Vagina (tissue), 2 donors: ENCODE data around the gene ITGAL. TPM values are rescaled to one million over a fixed set of nuclear protein-coding genes. Genes with fewer than 3 reads are reported as not detected.

Experiments used
- DNase-seq, 2 donors: peaks; one replicate each; pipeline ENCODE4 v3.0.0-alpha.2; 2017; ENCODE audit errors: extremely low spot score in 2 of 2
- H3K27ac ChIP-seq: fragments of 200-600 bp; sonication (generic); one replicate; pipeline ENCODE4 v1.5.1; 2019
- H3K27me3 ChIP-seq: fragments of 200-600 bp; sonication (generic); one replicate; pipeline ENCODE4 v1.5.1; 2019
- H3K36me3 ChIP-seq, 2 donors: fragments of 200-600 bp; sonication (generic); one replicate each; pipeline ENCODE4 v1.5.1; 2017 to 2019
- H3K4me1 ChIP-seq: fragments of 200-600 bp; sonication (generic); one replicate; pipeline ENCODE4 v1.5.1; 2019
- H3K4me3 ChIP-seq, 2 donors: fragments of 200-600 bp; sonication (generic); 1 replicate in 1 of 2; 2 replicates in 1 of 2; pipeline ENCODE4 v1.5.1; 2016 to 2019
- H3K9me3 ChIP-seq: fragments of 200-600 bp; sonication (generic); one replicate; pipeline ENCODE4 v1.5.1; 2019
- POLR2A ChIP-seq, 2 donors: fragments of 450-650 bp; IDR thresholded peaks; one replicate each; pipeline ENCODE4 v1.6.1; 2017; ENCODE audit warnings: antibody characterized with exemption in 2 of 2, mild to moderate bottlenecking in 2 of 2, moderate library complexity in 2 of 2
- POLR2AphosphoS5 ChIP-seq, 2 donors: sonication (generic); formaldehyde crosslinking; IDR thresholded peaks; one replicate each; pipeline ENCODE4 v1.9.0; 2017; ENCODE audit warnings: antibody characterized with exemption in 2 of 2, mild to moderate bottlenecking in 2 of 2, low read depth in 1 of 2; ENCODE audit not compliant: insufficient read depth in 1 of 2
- intact Hi-C: fragments of 100-400 bp; cut with DNase I; formaldehyde crosslinking; loops from one replicate; pipeline ENCODE4 v1.15.1; 2023
- total RNA-seq: library from RNA; depleted of rRNA; stranded (reverse); fragments of >200 nt; gene quantifications from one replicate; pipeline ENCODE4 v1.2.3, GENCODE V29; 2016
- TF ChIP-seq, protein P1 (sequence below), 3 experiments: fragments of 450-650 bp in 2 of 3; fragments of 200-600 bp in 1 of 3; sonication (generic) in 1 of 3; IDR thresholded peaks; one replicate each; pipeline ENCODE4 v1.5.1; 2017 to 2019; ENCODE audit warnings: antibody characterized with exemption in 3 of 3, mild to moderate bottlenecking in 2 of 3, moderate library complexity in 2 of 3

ITGAL gene
- total RNA-seq: 5.4 TPM

GRCh38 chr16:30472328-30472942 is at the start of gene ITGAL:
ITGAL (plus strand) TSS chr16:30472742; CDS start chr16:30472838, 96 bp downstream.
- intact Hi-C loops: no loop called here
- no peaks in the 10 kb centered on the region for H3K27me3 ChIP-seq
- H3K4me1 ChIP-seq: no peaks in the 10 kb centered on the region
- TF ChIP-seq, protein P1, sequence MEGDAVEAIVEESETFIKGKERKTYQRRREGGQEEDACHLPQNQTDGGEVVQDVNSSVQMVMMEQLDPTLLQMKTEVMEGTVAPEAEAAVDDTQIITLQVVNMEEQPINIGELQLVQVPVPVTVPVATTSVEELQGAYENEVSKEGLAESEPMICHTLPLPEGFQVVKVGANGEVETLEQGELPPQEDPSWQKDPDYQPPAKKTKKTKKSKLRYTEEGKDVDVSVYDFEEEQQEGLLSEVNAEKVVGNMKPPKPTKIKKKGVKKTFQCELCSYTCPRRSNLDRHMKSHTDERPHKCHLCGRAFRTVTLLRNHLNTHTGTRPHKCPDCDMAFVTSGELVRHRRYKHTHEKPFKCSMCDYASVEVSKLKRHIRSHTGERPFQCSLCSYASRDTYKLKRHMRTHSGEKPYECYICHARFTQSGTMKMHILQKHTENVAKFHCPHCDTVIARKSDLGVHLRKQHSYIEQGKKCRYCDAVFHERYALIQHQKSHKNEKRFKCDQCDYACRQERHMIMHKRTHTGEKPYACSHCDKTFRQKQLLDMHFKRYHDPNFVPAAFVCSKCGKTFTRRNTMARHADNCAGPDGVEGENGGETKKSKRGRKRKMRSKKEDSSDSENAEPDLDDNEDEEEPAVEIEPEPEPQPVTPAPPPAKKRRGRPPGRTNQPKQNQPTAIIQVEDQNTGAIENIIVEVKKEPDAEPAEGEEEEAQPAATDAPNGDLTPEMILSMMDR (IDR thresholded peaks at IDR 0.05): no peak
- peak in 1 of 2 donors; percentile 35 for TF ChIP-seq POLR2AphosphoS5 (IDR thresholded peaks at IDR 0.05; ENCODE audit: insufficient read depth in 1 of 2, low read depth in 1 of 2)
- no peak within 1 kb of the TSS for H3K27ac ChIP-seq
- no peak for DNase-seq
- H3K9me3 ChIP-seq: no peaks in the 10 kb centered on the region
- peak within 1 kb of the TSS in 1 of 2 donors; percentile 17 for H3K4me3 ChIP-seq
- no peaks in the 10 kb centered on the region for H3K36me3 ChIP-seq

GRCh38 chr16:30428055-30428454 is 44.5 kb upstream of the ITGAL start:
- no peak for DNase-seq
- Histone ChIP-seq H3K27me3 (no peaks in the 10 kb centered on the region), H3K36me3 (peaks cover 0 to 21% of the 10 kb centered on the region in 2 donors), H3K9me3 (no peaks in the 10 kb centered on the region), H3K27ac (no peak overlapping the region), H3K4me3 (no peak overlapping the region), H3K4me1 (peaks cover 21% of the 10 kb centered on the region)
- TF ChIP-seq, protein P1 (IDR thresholded peaks at IDR 0.05): no peak
- no peak for TF ChIP-seq POLR2AphosphoS5 (IDR thresholded peaks at IDR 0.05; ENCODE audit: insufficient read depth in 1 of 2, low read depth in 1 of 2)
- no peak for TF ChIP-seq POLR2A (IDR thresholded peaks at IDR 0.05)
- intact Hi-C loops: no loop called here

- TF ChIP-seq POLR2AphosphoS5 (IDR thresholded peaks at IDR 0.05; ENCODE audit: insufficient read depth in 1 of 2, low read depth in 1 of 2) (no peak), POLR2A (IDR thresholded peaks at IDR 0.05) (no peak)
- TF ChIP-seq, protein P1 (IDR thresholded peaks at IDR 0.05): no peak
- Histone ChIP-seq H3K4me3 (peak overlapping the region; percentile 62 to 79), H3K4me1 (peaks cover 21% of the 10 kb centered on the region), H3K36me3 (peaks cover 0 to 9% of the 10 kb centered on the region in 2 donors), H3K9me3 (no peaks in the 10 kb centered on the region), H3K27me3 (no peaks in the 10 kb centered on the region), H3K27ac (peak overlapping the region; percentile 40)
- DNase-seq: no peak
- intact Hi-C loops: no loop called here
These were observed 43.2 kb upstream of the ITGAL start for GRCh38 chr16:30429418-30429677.

DNA sequence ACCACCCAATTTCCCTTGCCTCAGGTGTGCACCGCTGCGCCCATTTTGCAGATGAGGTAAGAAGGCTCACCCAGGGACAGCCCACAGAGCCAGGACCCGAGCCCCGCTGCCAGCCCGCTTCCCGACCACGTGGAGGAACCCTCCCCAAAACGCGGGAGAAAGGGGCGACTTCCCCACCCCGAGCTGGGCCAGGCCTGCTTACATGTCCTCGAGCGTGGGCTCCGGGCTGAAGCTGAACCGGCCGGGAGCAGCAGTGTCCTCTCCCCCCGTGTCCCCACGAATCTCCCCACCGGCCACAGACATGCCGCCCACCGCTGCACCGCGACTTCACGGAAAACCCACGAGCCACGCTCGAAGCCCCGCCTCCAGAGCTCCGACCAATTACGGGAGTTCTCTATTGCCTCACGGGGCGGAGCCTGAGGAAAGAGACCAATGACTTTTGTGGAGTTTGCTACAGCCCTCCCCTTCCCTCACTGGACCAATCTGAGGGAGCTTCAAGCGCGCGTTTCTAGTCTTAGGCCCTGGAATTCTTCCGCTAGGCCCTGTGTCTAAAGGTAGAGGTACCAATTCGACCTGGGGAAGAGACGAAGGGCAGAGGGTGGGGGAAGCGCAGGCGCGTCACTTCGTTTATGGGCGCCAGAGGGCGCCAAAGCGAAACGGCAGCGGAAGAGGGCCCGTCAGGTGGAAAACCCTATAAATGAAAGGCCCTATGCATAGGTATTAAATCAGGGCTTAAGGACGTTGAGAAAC is 42.7 kb upstream of the ITGAL start, which contains the start of gene DCTPP1:
DCTPP1 (minus strand) TSS at position 353 of the 750 bp plus-strand sequence; CDS start at position 303, 50 bp downstream.
- intact Hi-C loops: no loop called here

More for the DNA sequence above, 42.7 kb upstream of the ITGAL start, which contains the start of gene DCTPP1:
- Histone ChIP-seq H3K27ac (peak within 1 kb of the TSS; percentile 40), H3K9me3 (no peaks in the 10 kb centered on the region), H3K4me3 (peak within 1 kb of the TSS; percentile 62 to 79), H3K36me3 (peaks cover 0 to 4% of the 10 kb centered on the region in 2 donors), H3K4me1 (peaks cover 21% of the 10 kb centered on the region), H3K27me3 (no peaks in the 10 kb centered on the region)
- TF ChIP-seq POLR2A (IDR thresholded peaks at IDR 0.05): no peak
- TF ChIP-seq POLR2AphosphoS5 (IDR thresholded peaks at IDR 0.05; ENCODE audit: insufficient read depth in 1 of 2, low read depth in 1 of 2): peak; percentile 74 to 95
- TF ChIP-seq, protein P1 (IDR thresholded peaks at IDR 0.05): peak; percentile 57 to 69 (median 63)
- DNase-seq: peak in 1 of 2 donors; percentile 98
